ENCODE data around the gene PMEPA1.

The PMEPA1 gene

GRCh38 chr20:57707320-57707719 is 2.5 kb downstream of the PMEPA1 start (continued):
- TF ChIP-seq ZNF223 (tag by site-specific recombination; IDR thresholded peaks at IDR 0.05) (no peak), INSM2 (tag by site-specific recombination; IDR thresholded peaks at IDR 0.05) (no peak), ZBTB10 (tag by site-specific recombination; IDR thresholded peaks at IDR 0.05) (no peak), GLI2 (tag by site-specific recombination; IDR thresholded peaks at IDR 0.05; ENCODE audit: borderline replicate concordance, low read depth) (no peak), ZNF157 (tag by site-specific recombination; IDR thresholded peaks at IDR 0.05) (no peak), OSR2 (tag by site-specific recombination; IDR thresholded peaks at IDR 0.05) (no peak), WT1 (tag by site-specific recombination; IDR thresholded peaks at IDR 0.05) (no peak)

- POLR2A ChIA-PET: no interaction called here
- H3K27ac ChIP-seq (ENCODE audit: extremely low read depth, low read depth, low read length): no peak overlapping the region
- TF ChIP-seq ZNF239 (tag by site-specific recombination; IDR thresholded peaks at IDR 0.05) (no peak), ZNF473 (tag by site-specific recombination; IDR thresholded peaks at IDR 0.05) (no peak), ZNF169 (tag by site-specific recombination; IDR thresholded peaks at IDR 0.05) (no peak), INSM2 (tag by site-specific recombination; IDR thresholded peaks at IDR 0.05) (no peak), ZNF837 (tag by site-specific recombination; IDR thresholded peaks at IDR 0.05) (no peak), ZNF707 (tag by site-specific recombination; IDR thresholded peaks at IDR 0.05) (no peak), SETDB1 (IDR thresholded peaks at IDR 0.05; ENCODE audit: insufficient read length, low read length) (no peak), ATF2 (tag by site-specific recombination; IDR thresholded peaks at IDR 0.05; ENCODE audit: low read depth) (no peak), ZBTB10 (tag by site-specific recombination; IDR thresholded peaks at IDR 0.05) (no peak), ZBTB1 (tag by site-specific recombination; IDR thresholded peaks at IDR 0.05) (no peak), SP3 (tag by site-specific recombination; IDR thresholded peaks at IDR 0.05) (no peak)
- TF ChIP-seq, protein P1, sequence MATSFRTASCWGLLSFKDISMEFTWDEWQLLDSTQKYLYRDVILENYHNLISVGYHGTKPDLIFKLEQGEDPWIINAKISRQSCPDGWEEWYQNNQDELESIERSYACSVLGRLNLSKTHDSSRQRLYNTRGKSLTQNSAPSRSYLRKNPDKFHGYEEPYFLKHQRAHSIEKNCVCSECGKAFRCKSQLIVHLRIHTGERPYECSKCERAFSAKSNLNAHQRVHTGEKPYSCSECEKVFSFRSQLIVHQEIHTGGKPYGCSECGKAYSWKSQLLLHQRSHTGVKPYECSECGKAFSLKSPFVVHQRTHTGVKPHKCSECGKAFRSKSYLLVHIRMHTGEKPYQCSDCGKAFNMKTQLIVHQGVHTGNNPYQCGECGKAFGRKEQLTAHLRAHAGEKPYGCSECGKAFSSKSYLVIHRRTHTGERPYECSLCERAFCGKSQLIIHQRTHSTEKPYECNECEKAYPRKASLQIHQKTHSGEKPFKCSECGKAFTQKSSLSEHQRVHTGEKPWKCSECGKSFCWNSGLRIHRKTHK (tag by site-specific recombination; IDR thresholded peaks at IDR 0.05): no peak
- TF ChIP-seq, protein P2, sequence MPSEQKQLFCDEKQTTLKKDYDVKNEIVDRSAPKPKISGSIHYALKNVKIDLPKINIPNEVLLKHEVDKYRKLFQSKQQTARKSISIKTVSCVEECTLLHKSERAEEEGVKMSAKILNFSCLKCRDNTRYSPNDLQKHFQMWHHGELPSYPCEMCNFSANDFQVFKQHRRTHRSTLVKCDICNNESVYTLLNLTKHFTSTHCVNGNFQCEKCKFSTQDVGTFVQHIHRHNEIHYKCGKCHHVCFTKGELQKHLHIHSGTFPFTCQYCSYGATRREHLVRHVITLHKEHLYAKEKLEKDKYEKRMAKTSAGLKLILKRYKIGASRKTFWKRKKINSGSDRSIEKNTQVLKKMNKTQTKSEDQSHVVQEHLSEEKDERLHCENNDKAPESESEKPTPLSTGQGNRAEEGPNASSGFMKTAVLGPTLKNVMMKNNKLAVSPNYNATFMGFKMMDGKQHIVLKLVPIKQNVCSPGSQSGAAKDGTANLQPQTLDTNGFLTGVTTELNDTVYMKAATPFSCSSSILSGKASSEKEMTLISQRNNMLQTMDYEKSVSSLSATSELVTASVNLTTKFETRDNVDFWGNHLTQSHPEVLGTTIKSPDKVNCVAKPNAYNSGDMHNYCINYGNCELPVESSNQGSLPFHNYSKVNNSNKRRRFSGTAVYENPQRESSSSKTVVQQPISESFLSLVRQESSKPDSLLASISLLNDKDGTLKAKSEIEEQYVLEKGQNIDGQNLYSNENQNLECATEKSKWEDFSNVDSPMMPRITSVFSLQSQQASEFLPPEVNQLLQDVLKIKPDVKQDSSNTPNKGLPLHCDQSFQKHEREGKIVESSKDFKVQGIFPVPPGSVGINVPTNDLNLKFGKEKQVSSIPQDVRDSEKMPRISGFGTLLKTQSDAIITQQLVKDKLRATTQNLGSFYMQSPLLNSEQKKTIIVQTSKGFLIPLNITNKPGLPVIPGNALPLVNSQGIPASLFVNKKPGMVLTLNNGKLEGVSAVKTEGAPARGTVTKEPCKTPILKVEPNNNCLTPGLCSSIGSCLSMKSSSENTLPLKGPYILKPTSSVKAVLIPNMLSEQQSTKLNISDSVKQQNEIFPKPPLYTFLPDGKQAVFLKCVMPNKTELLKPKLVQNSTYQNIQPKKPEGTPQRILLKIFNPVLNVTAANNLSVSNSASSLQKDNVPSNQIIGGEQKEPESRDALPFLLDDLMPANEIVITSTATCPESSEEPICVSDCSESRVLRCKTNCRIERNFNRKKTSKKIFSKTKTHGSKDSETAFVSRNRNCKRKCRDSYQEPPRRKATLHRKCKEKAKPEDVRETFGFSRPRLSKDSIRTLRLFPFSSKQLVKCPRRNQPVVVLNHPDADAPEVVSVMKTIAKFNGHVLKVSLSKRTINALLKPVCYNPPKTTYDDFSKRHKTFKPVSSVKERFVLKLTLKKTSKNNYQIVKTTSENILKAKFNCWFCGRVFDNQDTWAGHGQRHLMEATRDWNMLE (tag by site-specific recombination; conservative IDR thresholded peaks at IDR 0.05; ENCODE audit: low read depth): no peak
Measured at GRCh38 chr20:57705127-57705899, 4.5 kb downstream of the PMEPA1 start.

More at GRCh38 chr20:57705127-57705899, 4.5 kb downstream of the PMEPA1 start:
- CTCF ChIA-PET: no interaction called here
- Histone ChIP-seq H3K4me1 (ENCODE audit: control insufficient read depth, insufficient read depth, low read length) (peaks cover 6% of the 10 kb centered on the region; the same call in 1 of the 2 replicates), H3K36me3 (ENCODE audit: control insufficient read depth in 2 of 2, insufficient read depth in 1 of 2, low read length in 2 of 2) (peaks cover 0 to 3% of the 10 kb centered on the region in 2 experiments; a peak in 1 of 3 replicates), H3K4me3 (ENCODE audit: low read depth, low read length) (no peak overlapping the region), H3K9me3 (ENCODE audit: control insufficient read depth, insufficient read depth, low read depth, low read length) (no peaks in the 10 kb centered on the region)
